Liver (tissue), 9 donors: ENCODE measurements around the gene SETD1A. TPM values are rescaled to one million over a fixed set of nuclear protein-coding genes. Genes with fewer than 3 reads are reported as not detected.
A peak's percentile ranks its signal among the peaks of the same experiment; 100 is the strongest.

Experiments
- DNase-seq: peaks from one replicate; pipeline ENCODE4 v3.0.0-alpha.2; 2017; ENCODE audit warnings: low spot score
- H3K27ac ChIP-seq, 2 donors: one replicate each; pipeline ENCODE4 v1.7.0; 2013; ENCODE audit warnings: inconsistent platforms in 2 of 2, low read length in 2 of 2, control low read depth in 1 of 2, low read depth in 1 of 2, mild to moderate bottlenecking in 1 of 2
- H3K27me3 ChIP-seq, 4 donors: one replicate each; pipeline versions ENCODE4 v1.6.1 to v1.7.0; 2013; ENCODE audit warnings: low read length in 3 of 4, inconsistent platforms in 1 of 4, mild to moderate bottlenecking in 1 of 4, moderate library complexity in 1 of 4; ENCODE audit not compliant: control insufficient read depth in 4 of 4, insufficient read depth in 4 of 4
- H3K36me3 ChIP-seq, 4 donors: one replicate each; pipeline versions ENCODE4 v1.6.1 to v1.7.0; 2013; ENCODE audit warnings: low read length in 3 of 4, mild to moderate bottlenecking in 3 of 4, low read depth in 1 of 4, moderate library complexity in 1 of 4; ENCODE audit not compliant: control insufficient read depth in 4 of 4, insufficient read depth in 3 of 4
- H3K4me1 ChIP-seq, 4 donors: one replicate each; pipeline versions ENCODE4 v1.6.1 to v1.7.0; 2013; ENCODE audit warnings: low read length in 3 of 4, mild to moderate bottlenecking in 3 of 4, moderate library complexity in 1 of 4; ENCODE audit not compliant: control insufficient read depth in 4 of 4, insufficient read depth in 4 of 4
- H3K4me3 ChIP-seq, 3 donors: one replicate each; pipeline versions ENCODE4 v1.6.1 to v1.7.0; 2013; ENCODE audit warnings: low read length in 3 of 3, control low read depth in 1 of 3, low read depth in 1 of 3, mild to moderate bottlenecking in 1 of 3
- H3K9ac ChIP-seq, 2 donors: one replicate each; pipeline ENCODE4 v1.7.0; 2013; ENCODE audit warnings: low read length in 2 of 2, mild to moderate bottlenecking in 2 of 2, moderate library complexity in 2 of 2, control low read depth in 1 of 2, low read depth in 1 of 2
- H3K9me3 ChIP-seq, 4 donors: one replicate each; pipeline versions ENCODE4 v1.6.1 to v1.7.0; 2013; ENCODE audit warnings: low read length in 3 of 4; ENCODE audit not compliant: control insufficient read depth in 4 of 4
- CTCF ChIP-seq: fragments of 150-350 bp; IDR thresholded peaks from 2 replicates; pipeline ENCODE4 v1.5.1; 2017; ENCODE audit warnings: improper control_type of control experiment, low read depth, low read length; ENCODE audit not compliant: missing input control
- EGR1 ChIP-seq, 2 donors: IDR thresholded peaks; 2 replicates each; pipeline ENCODE4 v1.6.1; 2016 to 2018; ENCODE audit warnings: antibody characterized with exemption in 2 of 2, low read depth in 2 of 2
- FOXA1 ChIP-seq: IDR thresholded peaks from 2 replicates; pipeline ENCODE4 v1.6.1; 2016; ENCODE audit warnings: antibody characterized with exemption
- FOXA2 ChIP-seq: IDR thresholded peaks from 2 replicates; pipeline ENCODE4 v1.6.1; 2016; ENCODE audit warnings: antibody characterized with exemption
- GABPA ChIP-seq, 2 donors: IDR thresholded peaks in 1 of 2; conservative IDR thresholded peaks in 1 of 2; 2 replicates each; pipeline ENCODE4 v1.6.1; 2016; ENCODE audit warnings: antibody characterized with exemption in 2 of 2, mild to moderate bottlenecking in 1 of 2, moderate library complexity in 1 of 2
- HNF4A ChIP-seq, 2 donors: conservative IDR thresholded peaks; 2 replicates each; pipeline ENCODE4 v1.6.1; 2016; ENCODE audit warnings: antibody characterized with exemption in 2 of 2, mild to moderate bottlenecking in 2 of 2
- HNF4G ChIP-seq: IDR thresholded peaks from 2 replicates; pipeline ENCODE4 v1.6.1; 2016; ENCODE audit warnings: antibody characterized with exemption
- JUND ChIP-seq, 2 donors: IDR thresholded peaks; 2 replicates each; pipeline ENCODE4 v1.6.1; 2016; ENCODE audit warnings: antibody characterized with exemption in 2 of 2
- MAX ChIP-seq: IDR thresholded peaks from 2 replicates; pipeline ENCODE4 v1.6.1; 2016; ENCODE audit warnings: antibody characterized with exemption
- NR2F2 ChIP-seq: IDR thresholded peaks from 2 replicates; pipeline ENCODE4 v1.6.1; 2016; ENCODE audit warnings: antibody characterized with exemption
- RAD21 ChIP-seq, 2 donors: IDR thresholded peaks; 2 replicates each; pipeline ENCODE4 v1.6.1; 2016; ENCODE audit warnings: antibody characterized with exemption in 2 of 2, mild to moderate bottlenecking in 2 of 2
- RXRA ChIP-seq, 2 donors: IDR thresholded peaks; 2 replicates each; pipeline ENCODE4 v1.6.1; 2017 to 2018; ENCODE audit warnings: antibody characterized with exemption in 2 of 2, mild to moderate bottlenecking in 1 of 2
- SP1 ChIP-seq: IDR thresholded peaks from 2 replicates; pipeline ENCODE4 v1.6.1; 2018; ENCODE audit warnings: antibody characterized with exemption, mild to moderate bottlenecking
- TAF1 ChIP-seq: conservative IDR thresholded peaks from 2 replicates; pipeline ENCODE4 v1.6.1; 2016; ENCODE audit warnings: antibody characterized with exemption, mild to moderate bottlenecking
- YY1 ChIP-seq: IDR thresholded peaks from 2 replicates; pipeline ENCODE4 v1.6.1; 2016; ENCODE audit warnings: antibody characterized with exemption, mild to moderate bottlenecking
- ZBTB33 ChIP-seq: IDR thresholded peaks from 2 replicates; pipeline ENCODE4 v1.6.1; 2016; ENCODE audit warnings: antibody characterized with exemption
- WGBS: extraction: QIAGEN DNeasy Blood & Tissue Kit; methylation state at CpG from one replicate; pipeline ENCODE4 v1.1.7; 2013; 5-methylcytosine and 5-hydroxymethylcytosine counted together
- polyA plus RNA-seq, 2 donors: library from polyadenylated mRNA; stranded (reverse) in 1 of 2; unstranded in 1 of 2; fragments of 200-250 nt in 1 of 2; fragments of >200 nt in 1 of 2; fragmentation: Nextera tagmentation in 1 of 2; extraction: Ambion mirVana in 1 of 2; gene quantifications; one replicate each; pipeline versions ENCODE4 v1.2.1 to v1.2.3, GENCODE V29; 2013 to 2015
- total RNA-seq, 2 donors: library from RNA; depleted of rRNA; stranded (reverse); fragments of >200 nt; gene quantifications; one replicate each; pipeline ENCODE4 v1.2.3, GENCODE V29; 2014
- TF ChIP-seq, protein P1 (sequence below): IDR thresholded peaks from 2 replicates; pipeline ENCODE4 v1.6.1; 2016; ENCODE audit warnings: antibody characterized with exemption
- TF ChIP-seq, protein P2 (sequence below): IDR thresholded peaks from 2 replicates; pipeline ENCODE4 v1.6.1; 2016; ENCODE audit warnings: antibody characterized with exemption, mild to moderate bottlenecking
- donor health status: healthy.
- donor health status: healthy.
- donor health status: healthy.
- donor health status: healthy.
- donor health status: healthy.

Gene SETD1A
- total and polyA plus RNA-seq, 4 donors = 2.7 to 4.9 (median 3.7) TPM

GRCh38 chr16:30941600-30942425, 15.7 kb upstream of the SETD1A start:
- peaks cover 0 to 8% (median 3%) of the 10 kb centered on the region in 4 donors for H3K4me1 ChIP-seq
- H3K27ac ChIP-seq = peak overlapping the region in 1 of 2 donors; percentile 19
- no peaks in the 10 kb centered on the region for H3K27me3 ChIP-seq
- DNase-seq = peak; percentile 86
- H3K9ac ChIP-seq = no peak overlapping the region
- no peaks in the 10 kb centered on the region for H3K9me3 ChIP-seq
- H3K36me3 ChIP-seq = peaks cover 0 to 2% (median under 1%) of the 10 kb centered on the region in 4 donors
- TF ChIP-seq CTCF (peak; percentile 90), GABPA (IDR thresholded peaks at IDR 0.05 in 1 of 2, conservative IDR thresholded peaks at IDR 0.05 in 1 of 2) (peak in 1 of 2 donors; percentile 38), YY1 (peak; percentile 51), ZBTB33 (no peak), RAD21 (IDR thresholded peaks at IDR 0.05) (peak; percentile 75 to 89), NR2F2 (no peak), RXRA (IDR thresholded peaks at IDR 0.05) (peak; percentile 79 to 89), FOXA2 (no peak)
- TF ChIP-seq, protein P1, sequence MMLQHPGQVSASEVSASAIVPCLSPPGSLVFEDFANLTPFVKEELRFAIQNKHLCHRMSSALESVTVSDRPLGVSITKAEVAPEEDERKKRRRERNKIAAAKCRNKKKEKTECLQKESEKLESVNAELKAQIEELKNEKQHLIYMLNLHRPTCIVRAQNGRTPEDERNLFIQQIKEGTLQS = no peak
- 23% methylated on average over 15 of the region's 15 CpGs for WGBS
- H3K4me3 ChIP-seq = no peak overlapping the region

DNA sequence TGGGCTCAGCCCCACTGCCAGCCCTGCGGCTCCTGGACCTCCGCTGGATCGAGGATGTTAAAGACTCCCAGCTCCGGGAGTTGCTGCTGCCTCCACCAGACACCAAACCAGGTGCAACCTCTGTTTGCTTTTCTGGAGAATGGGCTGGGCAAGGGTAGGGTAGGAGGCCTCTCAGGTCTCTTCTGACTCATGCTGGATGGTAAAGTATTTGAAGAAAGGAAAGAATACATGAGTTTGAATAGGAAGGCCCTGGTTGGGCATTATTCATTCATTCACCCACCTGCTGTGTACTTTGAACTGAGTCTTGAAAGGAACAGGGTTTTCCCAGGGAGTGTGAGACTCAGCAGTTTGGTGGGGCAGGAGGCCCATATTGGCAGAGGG, 15.1 kb upstream of the SETD1A start:
- Histone ChIP-seq H3K9me3 (no peaks in the 10 kb centered on the region), H3K27ac (peak overlapping the region in 1 of 2 donors; percentile 19), H3K36me3 (peaks cover 0 to 2% (median 0%) of the 10 kb centered on the region in 4 donors), H3K27me3 (no peaks in the 10 kb centered on the region), H3K9ac (no peak overlapping the region), H3K4me3 (no peak overlapping the region), H3K4me1 (peaks cover 0 to 8% (median 3%) of the 10 kb centered on the region in 4 donors)
- DNase-seq = no peak
- WGBS = 59% methylated on average over 4 of the region's 4 CpGs
- TF ChIP-seq GABPA (IDR thresholded peaks at IDR 0.05 in 1 of 2, conservative IDR thresholded peaks at IDR 0.05 in 1 of 2) = no peak
- TF ChIP-seq FOXA1 = no peak
- no peak for TF ChIP-seq HNF4G
- no peak for TF ChIP-seq CTCF
- TF ChIP-seq NR2F2 = no peak
- TF ChIP-seq EGR1 (IDR thresholded peaks at IDR 0.05; ENCODE audit: low read depth in 2 of 2) = no peak
- no peak for TF ChIP-seq SP1
- no peak for TF ChIP-seq RAD21 (IDR thresholded peaks at IDR 0.05)
- no peak for TF ChIP-seq TAF1
- no peak for TF ChIP-seq RXRA (IDR thresholded peaks at IDR 0.05)
- no peak for TF ChIP-seq MAX
- TF ChIP-seq, protein P2, sequence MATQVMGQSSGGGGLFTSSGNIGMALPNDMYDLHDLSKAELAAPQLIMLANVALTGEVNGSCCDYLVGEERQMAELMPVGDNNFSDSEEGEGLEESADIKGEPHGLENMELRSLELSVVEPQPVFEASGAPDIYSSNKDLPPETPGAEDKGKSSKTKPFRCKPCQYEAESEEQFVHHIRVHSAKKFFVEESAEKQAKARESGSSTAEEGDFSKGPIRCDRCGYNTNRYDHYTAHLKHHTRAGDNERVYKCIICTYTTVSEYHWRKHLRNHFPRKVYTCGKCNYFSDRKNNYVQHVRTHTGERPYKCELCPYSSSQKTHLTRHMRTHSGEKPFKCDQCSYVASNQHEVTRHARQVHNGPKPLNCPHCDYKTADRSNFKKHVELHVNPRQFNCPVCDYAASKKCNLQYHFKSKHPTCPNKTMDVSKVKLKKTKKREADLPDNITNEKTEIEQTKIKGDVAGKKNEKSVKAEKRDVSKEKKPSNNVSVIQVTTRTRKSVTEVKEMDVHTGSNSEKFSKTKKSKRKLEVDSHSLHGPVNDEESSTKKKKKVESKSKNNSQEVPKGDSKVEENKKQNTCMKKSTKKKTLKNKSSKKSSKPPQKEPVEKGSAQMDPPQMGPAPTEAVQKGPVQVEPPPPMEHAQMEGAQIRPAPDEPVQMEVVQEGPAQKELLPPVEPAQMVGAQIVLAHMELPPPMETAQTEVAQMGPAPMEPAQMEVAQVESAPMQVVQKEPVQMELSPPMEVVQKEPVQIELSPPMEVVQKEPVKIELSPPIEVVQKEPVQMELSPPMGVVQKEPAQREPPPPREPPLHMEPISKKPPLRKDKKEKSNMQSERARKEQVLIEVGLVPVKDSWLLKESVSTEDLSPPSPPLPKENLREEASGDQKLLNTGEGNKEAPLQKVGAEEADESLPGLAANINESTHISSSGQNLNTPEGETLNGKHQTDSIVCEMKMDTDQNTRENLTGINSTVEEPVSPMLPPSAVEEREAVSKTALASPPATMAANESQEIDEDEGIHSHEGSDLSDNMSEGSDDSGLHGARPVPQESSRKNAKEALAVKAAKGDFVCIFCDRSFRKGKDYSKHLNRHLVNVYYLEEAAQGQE = no peak
- TF ChIP-seq JUND (IDR thresholded peaks at IDR 0.05) = no peak
- no peak for TF ChIP-seq HNF4A (conservative IDR thresholded peaks at IDR 0.05)
- TF ChIP-seq ZBTB33 = no peak
- TF ChIP-seq, protein P1 = no peak
